ENCODE results near the gene CNKSR2.

The CNKSR2 gene

GRCh38 chrX:21698272-21698671, 324.1 kb downstream of the CNKSR2 start:
- Mint-ChIP-seq H3K36me3 (no peaks in the 10 kb centered on the region), H3K27ac (no peak overlapping the region)
- peak; percentile 99 for ATAC-seq (ENCODE audit: low read depth)

GRCh38 chrX:21699136-21699535, 324.9 kb downstream of the CNKSR2 start:
- ATAC-seq (ENCODE audit: low read depth): no peak

More at GRCh38 chrX:21698272-21698671, 324.1 kb downstream of the CNKSR2 start:
- Mint-ChIP-seq H3K9me3 (no peaks in the 10 kb centered on the region), H3K4me1 (peaks cover 9% of the 10 kb centered on the region), H3K4me3 (peak overlapping the region; percentile 46), H3K27me3 (no peaks in the 10 kb centered on the region)
- peak in 1 of 2 donors; percentile 23 for DNase-seq (ENCODE audit: low spot score in 2 of 2)

GRCh38 chrX:21700275-21700674, 326.1 kb downstream of the CNKSR2 start:
- no peaks in the 10 kb centered on the region for H3K9me3 Mint-ChIP-seq
- H3K27me3 Mint-ChIP-seq: no peaks in the 10 kb centered on the region
- no peak overlapping the region for H3K27ac Mint-ChIP-seq
- no peaks in the 10 kb centered on the region for H3K36me3 Mint-ChIP-seq
- H3K4me1 Mint-ChIP-seq: peaks cover 9% of the 10 kb centered on the region
- ATAC-seq (ENCODE audit: low read depth) (no peak), DNase-seq (ENCODE audit: low spot score in 2 of 2) (no peak)
- H3K4me3 Mint-ChIP-seq: no peak overlapping the region

More at GRCh38 chrX:21699136-21699535, 324.9 kb downstream of the CNKSR2 start:
- no peaks in the 10 kb centered on the region for H3K27me3 Mint-ChIP-seq
- H3K9me3 Mint-ChIP-seq: no peaks in the 10 kb centered on the region
- H3K4me1 Mint-ChIP-seq: peaks cover 9% of the 10 kb centered on the region
- no peak overlapping the region for H3K4me3 Mint-ChIP-seq
- no peaks in the 10 kb centered on the region for H3K36me3 Mint-ChIP-seq
- DNase-seq (ENCODE audit: low spot score in 2 of 2): no peak
- no peak overlapping the region for H3K27ac Mint-ChIP-seq

- ATAC-seq (ENCODE audit: low read depth) (no peak), DNase-seq (ENCODE audit: low spot score in 2 of 2) (no peak)
- Mint-ChIP-seq H3K36me3 (no peaks in the 10 kb centered on the region), H3K4me1 (peaks cover 9% of the 10 kb centered on the region), H3K27ac (no peak overlapping the region), H3K27me3 (no peaks in the 10 kb centered on the region), H3K9me3 (no peaks in the 10 kb centered on the region), H3K4me3 (no peak overlapping the region)
Measured at GRCh38 chrX:21700967-21701366, 326.7 kb downstream of the CNKSR2 start.

GRCh38 chrX:21702725-21703124, 328.5 kb downstream of the CNKSR2 start:
- H3K27me3 Mint-ChIP-seq: no peaks in the 10 kb centered on the region
- DNase-seq (ENCODE audit: low spot score in 2 of 2) (no peak), ATAC-seq (ENCODE audit: low read depth) (no peak)
- no peak overlapping the region for H3K27ac Mint-ChIP-seq
- H3K36me3 Mint-ChIP-seq: no peaks in the 10 kb centered on the region
- peaks cover 9% of the 10 kb centered on the region for H3K4me1 Mint-ChIP-seq
- H3K4me3 Mint-ChIP-seq: no peak overlapping the region
- no peaks in the 10 kb centered on the region for H3K9me3 Mint-ChIP-seq

Data from memory B cell (primary cell).